H9 (cell line): ENCODE measurements around the gene ADIPOR1. TPM values are rescaled to one million over a fixed set of nuclear protein-coding genes. Genes with fewer than 3 reads are reported as not detected.
A peak's percentile ranks its signal among the peaks of the same experiment; 100 is the strongest.

ENCODE experiments used
- DNase-seq: peaks from one replicate; pipeline ENCODE4 v3.0.0-alpha.2; 2017
- H2AFZ ChIP-seq: one replicate; pipeline ENCODE4 v1.6.1; 2013; ENCODE audit warnings: mild to moderate bottlenecking, low read length, control low read depth, moderate library complexity
- H2AK5ac ChIP-seq: 2 replicates; pipeline ENCODE4 v1.6.1; 2013; ENCODE audit warnings: low read length, control low read depth, mixed read lengths; ENCODE audit not compliant: insufficient read length
- H2BK120ac ChIP-seq: one replicate; pipeline ENCODE4 v1.6.1; 2013; ENCODE audit warnings: low read depth, mild to moderate bottlenecking, low read length, control low read depth, inconsistent platforms; ENCODE audit not compliant: poor library complexity, severe bottlenecking
- H2BK12ac ChIP-seq: 2 replicates; pipeline ENCODE4 v1.6.1; 2013; ENCODE audit warnings: low read length, control low read depth, mixed read lengths, low read depth; ENCODE audit not compliant: insufficient read length
- H2BK15ac ChIP-seq: 2 replicates; pipeline ENCODE4 v1.6.1; 2013; ENCODE audit warnings: low read depth, low read length, control low read depth
- H2BK20ac ChIP-seq: one replicate; pipeline ENCODE4 v1.6.1; 2013; ENCODE audit warnings: low read depth, mild to moderate bottlenecking, low read length, control low read depth, inconsistent platforms; ENCODE audit not compliant: poor library complexity, severe bottlenecking
- H2BK5ac ChIP-seq: 2 replicates; pipeline ENCODE4 v1.6.1; 2013; ENCODE audit warnings: low read length, control low read depth, mixed read lengths; ENCODE audit not compliant: insufficient read length
- H3K14ac ChIP-seq: 2 replicates; pipeline ENCODE4 v1.6.1; 2013; ENCODE audit warnings: low read length, control low read depth; ENCODE audit not compliant: insufficient read depth
- H3K18ac ChIP-seq: 2 replicates; pipeline ENCODE4 v1.6.1; 2013; ENCODE audit warnings: low read depth, mild to moderate bottlenecking, mixed read lengths, low read length, control low read depth; ENCODE audit not compliant: insufficient read length
- H3K23ac ChIP-seq: 2 replicates; pipeline ENCODE4 v1.6.1; 2013; ENCODE audit warnings: low read length, control low read depth, mixed read lengths, low read depth; ENCODE audit not compliant: insufficient read length
- H3K23me2 ChIP-seq: 2 replicates; pipeline ENCODE4 v1.6.1; 2013; ENCODE audit warnings: low read depth, mild to moderate bottlenecking, mixed read lengths, low read length, control low read depth; ENCODE audit not compliant: insufficient read length, poor library complexity, severe bottlenecking
- H3K27ac ChIP-seq: 2 replicates; pipeline ENCODE4 v1.5.1; 2013; ENCODE audit warnings: low read length, control low read depth, mixed read lengths, low read depth; ENCODE audit not compliant: insufficient read length
- H3K27me3 ChIP-seq: 2 replicates; pipeline ENCODE4 v1.6.1; 2013; ENCODE audit warnings: low read length, control low read depth, inconsistent platforms; ENCODE audit not compliant: insufficient read depth
- H3K4ac ChIP-seq: 2 replicates; pipeline ENCODE4 v1.6.1; 2013; ENCODE audit warnings: low read depth, mild to moderate bottlenecking, control low read depth, inconsistent platforms, low read length, moderate library complexity
- H3K4me1 ChIP-seq: 2 replicates; pipeline ENCODE4 v1.6.1; 2013; ENCODE audit warnings: low read length, control low read depth, inconsistent platforms; ENCODE audit not compliant: insufficient read depth
- H3K4me2 ChIP-seq: 2 replicates; pipeline ENCODE4 v1.6.1; 2013; ENCODE audit warnings: low read length, control low read depth, mixed read lengths; ENCODE audit not compliant: insufficient read length, insufficient read depth
- H3K56ac ChIP-seq: 2 replicates; pipeline ENCODE4 v1.6.1; 2013; ENCODE audit warnings: low read depth, mild to moderate bottlenecking, mixed read lengths, low read length, control low read depth; ENCODE audit not compliant: insufficient read length
- H3K79me1 ChIP-seq: 2 replicates; pipeline ENCODE4 v1.6.1; 2013; ENCODE audit warnings: low read depth, mild to moderate bottlenecking, moderate library complexity, low read length, control low read depth, inconsistent platforms; ENCODE audit not compliant: insufficient read depth, poor library complexity, severe bottlenecking
- H3K79me2 ChIP-seq: 2 replicates; pipeline ENCODE4 v1.6.1; 2013; ENCODE audit warnings: low read length, control low read depth, inconsistent platforms; ENCODE audit not compliant: insufficient read depth
- H3K9ac ChIP-seq: 2 replicates; pipeline ENCODE4 v1.6.1; 2013; ENCODE audit warnings: low read length, control low read depth, mixed read lengths; ENCODE audit not compliant: insufficient read length; ENCODE audit errors: extremely low read depth
- H3K9me3 ChIP-seq: one replicate; pipeline ENCODE4 v1.6.1; 2013; ENCODE audit warnings: low read depth, low read length, inconsistent platforms; ENCODE audit not compliant: control insufficient read depth
- H3T11ph ChIP-seq: one replicate; pipeline ENCODE4 v1.6.1; 2013; ENCODE audit warnings: mild to moderate bottlenecking, low read length, control low read depth, inconsistent platforms
- H4K20me1 ChIP-seq: one replicate; pipeline ENCODE4 v1.6.1; 2013; ENCODE audit not compliant: control insufficient read depth, insufficient read length, insufficient read depth
- H4K5ac ChIP-seq: 2 replicates; pipeline ENCODE4 v1.6.1; 2013; ENCODE audit warnings: low read depth, mild to moderate bottlenecking, mixed read lengths, low read length, control low read depth; ENCODE audit not compliant: insufficient read length
- H4K8ac ChIP-seq: replicated peaks from 2 replicates; pipeline ENCODE4 v1.6.1; 2013; ENCODE audit warnings: low read length, control low read depth, mixed read lengths, low read depth; ENCODE audit not compliant: insufficient read length
- H4K91ac ChIP-seq: 2 replicates; pipeline ENCODE4 v1.6.1; 2013; ENCODE audit warnings: low read depth, mild to moderate bottlenecking, moderate library complexity, mixed read lengths, low read length, control low read depth; ENCODE audit not compliant: insufficient read length
- H3K27ac Mint-ChIP-seq, 3 experiments: 2 replicates in 2 of 3; 3 replicates in 1 of 3; pipeline ENCODE4 v1.8.0; 2020 to 2021; ENCODE audit warnings: mixed read lengths in 3 of 3, mild to moderate bottlenecking in 1 of 3, moderate library complexity in 1 of 3
- H3K27me3 Mint-ChIP-seq: 2 replicates; pipeline ENCODE4 v1.8.0; 2021; ENCODE audit warnings: low read depth, mild to moderate bottlenecking, moderate library complexity, mixed read lengths
- H3K36me3 Mint-ChIP-seq, 3 experiments: 2 replicates in 2 of 3; 3 replicates in 1 of 3; pipeline ENCODE4 v1.8.0; 2020 to 2021; ENCODE audit warnings: low read depth in 3 of 3, mixed read lengths in 3 of 3; ENCODE audit not compliant: insufficient read depth in 1 of 3
- H3K4me1 Mint-ChIP-seq, 2 experiments: 2 replicates each; pipeline ENCODE4 v1.8.0; 2020; ENCODE audit warnings: mixed read lengths in 2 of 2
- H3K4me3 Mint-ChIP-seq, 2 experiments: 2 replicates in 1 of 2; 3 replicates in 1 of 2; pipeline ENCODE4 v1.8.0; 2020 to 2021; ENCODE audit warnings: mild to moderate bottlenecking in 2 of 2, mixed read lengths in 2 of 2, moderate library complexity in 1 of 2
- H3K9me3 Mint-ChIP-seq, 2 experiments: 2 replicates in 1 of 2; 3 replicates in 1 of 2; pipeline ENCODE4 v1.8.0; 2020; ENCODE audit warnings: mild to moderate bottlenecking in 2 of 2, mixed read lengths in 2 of 2, moderate library complexity in 1 of 2
- WGBS: extraction: QIAGEN DNeasy Blood & Tissue Kit; methylation state at CpG from one replicate; pipeline ENCODE4 v1.1.7; 2013; ENCODE audit warnings: missing lambda C conversion rate, low lambda C conversion rate, mixed read lengths; ENCODE audit not compliant: insufficient read length; ENCODE audit errors: extremely low coverage; 5-methylcytosine and 5-hydroxymethylcytosine counted together
- total RNA-seq: library from RNA; stranded (reverse); gene quantifications from 2 replicates; pipeline ENCODE4 v1.2.1, GENCODE V29; 2021
- TF ChIP-seq, protein P1 (sequence below): fragments of 200-600 bp; sonication (generic); conservative IDR thresholded peaks from 3 replicates; pipeline ENCODE4 v1.8.0; 2021; ENCODE audit warnings: antibody characterized with exemption, mild to moderate bottlenecking

Gene ADIPOR1
- total RNA-seq, 1 experiment from 2014 or later, result 65.0 TPM

DNA sequence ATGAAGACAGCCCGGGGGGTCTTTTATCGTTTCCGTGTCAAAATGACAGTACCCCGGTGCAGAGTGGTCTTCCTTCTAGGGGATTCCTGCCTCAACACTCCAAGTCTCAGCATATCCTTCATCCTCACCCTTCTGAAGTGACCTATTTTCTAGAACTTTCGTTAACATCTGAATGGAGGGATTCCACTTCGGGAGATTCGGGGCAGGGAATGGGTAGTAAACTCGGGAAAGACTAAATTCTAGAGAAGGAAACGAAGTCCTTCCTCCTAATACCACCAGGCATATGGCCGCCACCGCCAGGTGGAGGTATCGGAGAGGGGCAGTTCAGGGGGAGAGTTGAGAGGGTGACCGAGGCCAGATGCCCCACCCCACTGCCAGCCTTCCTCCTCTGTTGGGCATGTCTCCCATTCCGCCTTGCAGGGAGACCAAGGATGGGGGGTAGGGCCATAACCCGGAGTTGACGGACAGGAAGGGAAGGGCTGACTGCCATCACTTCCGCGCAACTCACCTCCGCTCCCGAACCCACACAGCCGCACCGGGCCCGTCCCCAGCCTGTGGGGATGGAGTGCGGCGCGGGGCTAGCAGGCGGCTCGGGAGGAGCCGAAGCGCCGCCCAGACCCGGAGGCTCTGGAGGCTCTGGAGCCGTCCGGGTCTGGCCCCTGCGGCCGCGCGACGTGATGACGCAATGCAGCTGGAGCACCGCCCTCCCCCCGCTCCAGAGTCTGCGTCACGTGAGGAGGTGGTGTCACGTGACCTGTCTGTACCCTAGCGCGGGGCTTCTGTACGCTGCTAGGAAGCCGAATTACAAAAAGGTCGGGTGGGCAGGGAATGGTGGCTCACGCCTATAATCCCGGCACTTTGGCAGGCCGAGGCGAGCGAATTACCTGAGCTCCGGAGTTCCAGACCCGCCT lies 31.3 kb downstream of the ADIPOR1 start, which contains the start of gene KLHL12:
Gene KLHL12 (minus strand): TSS at position 654 of the 911 bp plus-strand sequence. CDS start 2,072 bp downstream, outside the sequence.
- Histone ChIP-seq H4K91ac (no peak within 1 kb of the TSS), H4K5ac (no peak within 1 kb of the TSS), H2AFZ (peak within 1 kb of the TSS; percentile 60), H3K79me1 (no peaks in the 10 kb centered on the region), H3K4me1 (no peaks in the 10 kb centered on the region), H3K27me3 (no peaks in the 10 kb centered on the region), H3K18ac (peak within 1 kb of the TSS; percentile 88), H3T11ph (no peak within 1 kb of the TSS), H3K23me2 (peaks cover 6% of the 10 kb centered on the region), H3K4ac (no peak within 1 kb of the TSS), H3K79me2 (no peaks in the 10 kb centered on the region), H2AK5ac (no peak within 1 kb of the TSS), H4K8ac (no peak within 1 kb of the TSS), H2BK20ac (no peak within 1 kb of the TSS), H3K9ac (peak within 1 kb of the TSS; percentile 80), H3K9me3 (no peaks in the 10 kb centered on the region), H3K27ac (peak within 1 kb of the TSS; percentile 9), H2BK15ac (no peak within 1 kb of the TSS), H2BK120ac (no peak within 1 kb of the TSS), H4K20me1 (no peaks in the 10 kb centered on the region), H2BK5ac (no peak within 1 kb of the TSS), H3K23ac (no peak within 1 kb of the TSS), H3K4me2 (peak within 1 kb of the TSS; percentile 89), H3K14ac (peak within 1 kb of the TSS; percentile 85), H3K56ac (no peak within 1 kb of the TSS), H2BK12ac (no peak within 1 kb of the TSS)
- H3K27me3 Mint-ChIP-seq, result no peaks in the 10 kb centered on the region
- no CpG with 5 or more reads among the region's 57 CpGs for WGBS
- peak; percentile 97 for DNase-seq
- H3K9me3 Mint-ChIP-seq, result no peaks in the 10 kb centered on the region
- peak within 1 kb of the TSS; percentile 89 to 93 for H3K4me3 Mint-ChIP-seq
- H3K4me1 Mint-ChIP-seq, result peaks cover 6 to 11% of the 10 kb centered on the region in 2 experiments
- peak within 1 kb of the TSS; percentile 85 to 97 (median 97) for H3K27ac Mint-ChIP-seq
- TF ChIP-seq, protein P1, sequence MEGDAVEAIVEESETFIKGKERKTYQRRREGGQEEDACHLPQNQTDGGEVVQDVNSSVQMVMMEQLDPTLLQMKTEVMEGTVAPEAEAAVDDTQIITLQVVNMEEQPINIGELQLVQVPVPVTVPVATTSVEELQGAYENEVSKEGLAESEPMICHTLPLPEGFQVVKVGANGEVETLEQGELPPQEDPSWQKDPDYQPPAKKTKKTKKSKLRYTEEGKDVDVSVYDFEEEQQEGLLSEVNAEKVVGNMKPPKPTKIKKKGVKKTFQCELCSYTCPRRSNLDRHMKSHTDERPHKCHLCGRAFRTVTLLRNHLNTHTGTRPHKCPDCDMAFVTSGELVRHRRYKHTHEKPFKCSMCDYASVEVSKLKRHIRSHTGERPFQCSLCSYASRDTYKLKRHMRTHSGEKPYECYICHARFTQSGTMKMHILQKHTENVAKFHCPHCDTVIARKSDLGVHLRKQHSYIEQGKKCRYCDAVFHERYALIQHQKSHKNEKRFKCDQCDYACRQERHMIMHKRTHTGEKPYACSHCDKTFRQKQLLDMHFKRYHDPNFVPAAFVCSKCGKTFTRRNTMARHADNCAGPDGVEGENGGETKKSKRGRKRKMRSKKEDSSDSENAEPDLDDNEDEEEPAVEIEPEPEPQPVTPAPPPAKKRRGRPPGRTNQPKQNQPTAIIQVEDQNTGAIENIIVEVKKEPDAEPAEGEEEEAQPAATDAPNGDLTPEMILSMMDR, result peak; percentile 83
- H3K36me3 Mint-ChIP-seq, result peaks cover 2 to 18% (median 15%) of the 10 kb centered on the region in 3 experiments; a peak in 6 of 7 replicates
